Upper lobe of left lung (tissue), 4 donors: ENCODE results near the gene CTSF.

ENCODE experiments used
- CTCF ChIP-seq, 6 experiments: fragments of 450-650 bp in 4 of 6; fragments of 200-600 bp in 2 of 6; sonication (generic) in 2 of 6; IDR thresholded peaks; one replicate each; pipeline ENCODE4 v1.5.1; 2016 to 2019; ENCODE audit warnings: antibody characterized with exemption in 6 of 6
- EP300 ChIP-seq, 4 donors: sonication (generic); formaldehyde crosslinking; IDR thresholded peaks; one replicate each; pipeline ENCODE4 v1.5.1; 2017; ENCODE audit warnings: antibody characterized with exemption in 4 of 4, control low read depth in 2 of 4
- POLR2A ChIP-seq, 4 donors: fragments of 450-650 bp; IDR thresholded peaks; one replicate each; pipeline ENCODE4 v1.5.1; 2016 to 2017; ENCODE audit warnings: antibody characterized with exemption in 4 of 4, mild to moderate bottlenecking in 2 of 4
- POLR2AphosphoS5 ChIP-seq, 2 donors: sonication (generic); formaldehyde crosslinking; IDR thresholded peaks; one replicate each; pipeline ENCODE4 v1.5.1; 2017; ENCODE audit warnings: antibody characterized with exemption in 2 of 2

- TF ChIP-seq CTCF (IDR thresholded peaks at IDR 0.05), result no peak
- TF ChIP-seq POLR2AphosphoS5 (IDR thresholded peaks at IDR 0.05), result no peak
- no peak for TF ChIP-seq EP300 (IDR thresholded peaks at IDR 0.05)
- TF ChIP-seq POLR2A (IDR thresholded peaks at IDR 0.05), result no peak
These were observed 13.0 kb downstream of the CTSF start for GRCh38 chr11:66555416-66555815.
